Neural cell (in vitro differentiated cells): ENCODE data around the gene KRTAP5-8. TPM values are rescaled to one million over a fixed set of nuclear protein-coding genes. Genes with fewer than 3 reads are reported as not detected.
"Not testable (repeated sequence)": the region's sequence is repeated elsewhere in the genome, so short reads cannot be mapped to it uniquely, and the experiment has no call there.

Source experiments
- H2AFZ ChIP-seq: fragments of 200-600, 300-800 bp; sonication (generic), shearing (Covaris generic); 2 replicates; pipeline ENCODE4 v1.6.0; 2014; ENCODE audit warnings: low read depth, mild to moderate bottlenecking, antibody characterized with exemption, low read length, moderate library complexity
- H3F3A ChIP-seq: fragments of 200-600 bp; shearing (Covaris generic); 2 replicates; pipeline ENCODE4 v1.6.1; 2016; ENCODE audit warnings: mild to moderate bottlenecking, moderate library complexity, mixed read lengths, antibody characterized with exemption, low read length; ENCODE audit not compliant: insufficient read depth, poor library complexity, severe bottlenecking
- H3K27ac ChIP-seq: fragments of 200-600, 300-800 bp; sonication (generic), shearing (Covaris generic); 2 replicates; pipeline ENCODE4 v1.5.1; 2014; ENCODE audit warnings: mild to moderate bottlenecking, low read length, moderate library complexity
- H3K27me3 ChIP-seq: fragments of 300-800, 200-600 bp; sonication (generic), shearing (Covaris generic); 2 replicates; pipeline ENCODE4 v1.6.0; 2014; ENCODE audit warnings: mild to moderate bottlenecking, low read depth, low read length, moderate library complexity; ENCODE audit not compliant: insufficient read depth
- H3K36me3 ChIP-seq: fragments of 300-800, 200-600 bp; sonication (generic), shearing (Covaris generic); 2 replicates; pipeline ENCODE4 v1.5.1; 2014; ENCODE audit warnings: mild to moderate bottlenecking, antibody characterized with exemption, low read length, moderate library complexity; ENCODE audit not compliant: insufficient read depth
- H3K4me2 ChIP-seq: fragments of 300-800, 200-600 bp; sonication (generic), shearing (Covaris generic); 2 replicates; pipeline ENCODE4 v1.6.0; 2014; ENCODE audit warnings: mild to moderate bottlenecking, low read length
- H3K4me3 ChIP-seq: fragments of 300-800, 200-600 bp; sonication (generic), shearing (Covaris generic); 2 replicates; pipeline ENCODE4 v1.5.1; 2014; ENCODE audit warnings: mild to moderate bottlenecking, low read length, moderate library complexity
- H3K79me2 ChIP-seq: fragments of 200-600 bp; shearing (Covaris generic); replicated peaks from 2 replicates; pipeline ENCODE4 v1.6.0; 2014; ENCODE audit warnings: mild to moderate bottlenecking, low read length, moderate library complexity; ENCODE audit not compliant: insufficient read depth
- H3K9ac ChIP-seq: fragments of 300-800, 200-600 bp; sonication (generic), shearing (Covaris generic); 2 replicates; pipeline ENCODE4 v1.6.1; 2016; ENCODE audit warnings: mild to moderate bottlenecking, low read length, mixed read lengths
- H3K9me2 ChIP-seq: fragments of 200-600 bp; shearing (Covaris generic); 2 replicates; pipeline ENCODE4 v1.6.1; 2016; ENCODE audit warnings: mild to moderate bottlenecking, low read length, mixed read lengths; ENCODE audit not compliant: insufficient read depth
- H3K9me3 ChIP-seq: fragments of 200-600, 300-800 bp; sonication (generic), shearing (Covaris generic); 2 replicates; pipeline ENCODE4 v1.6.1; 2016; ENCODE audit warnings: mild to moderate bottlenecking, mixed run types, low read length, moderate library complexity, mixed read lengths
- H4K20me1 ChIP-seq: fragments of 200-600 bp; shearing (Covaris generic); 2 replicates; pipeline ENCODE4 v1.6.1; 2016; ENCODE audit warnings: mild to moderate bottlenecking, mixed run types; ENCODE audit not compliant: insufficient read depth
- EP300 ChIP-seq: fragments of 450-650 bp; conservative IDR thresholded peaks from 2 replicates; pipeline ENCODE4 v1.6.1; 2014; ENCODE audit warnings: antibody characterized with exemption, mild to moderate bottlenecking, moderate library complexity; ENCODE audit not compliant: poor library complexity, severe bottlenecking
- EZH2 ChIP-seq: fragments of 200-600, 300-800 bp; shearing (Covaris generic), sonication (generic); IDR thresholded peaks from 2 replicates; pipeline ENCODE4 v1.6.1; 2014; ENCODE audit warnings: antibody characterized with exemption, low read length, borderline replicate concordance, mild to moderate bottlenecking; ENCODE audit not compliant: insufficient read depth, poor library complexity, severe bottlenecking
- MXI1 ChIP-seq: fragments of 450-650 bp; conservative IDR thresholded peaks from 2 replicates; pipeline ENCODE4 v1.6.1; 2014; ENCODE audit warnings: antibody characterized with exemption, mild to moderate bottlenecking; ENCODE audit not compliant: poor library complexity, severe bottlenecking
- POLR2AphosphoS5 ChIP-seq: IDR thresholded peaks from 2 replicates; pipeline ENCODE4 v1.6.1; 2012
- RAD21 ChIP-seq: fragments of 450-650 bp; conservative IDR thresholded peaks from 2 replicates; pipeline ENCODE4 v1.6.1; 2014; ENCODE audit warnings: antibody characterized with exemption, mild to moderate bottlenecking, moderate library complexity
- SMC3 ChIP-seq: fragments of 450-650 bp; conservative IDR thresholded peaks from 2 replicates; pipeline ENCODE4 v1.6.1; 2014; ENCODE audit warnings: antibody characterized with exemption, mild to moderate bottlenecking, moderate library complexity; ENCODE audit not compliant: poor library complexity
- TAF1 ChIP-seq: IDR thresholded peaks from 2 replicates; pipeline ENCODE4 v1.6.1; 2012; ENCODE audit warnings: low read depth
- polyA plus RNA-seq: library from polyadenylated mRNA; depleted of rRNA; stranded (reverse); fragments of >200 nt; gene quantifications from 2 replicates; pipeline ENCODE4 v1.2.3, GENCODE V29; 2014
- TF ChIP-seq, protein P1 (sequence below): fragments of 450-650 bp; IDR thresholded peaks from 2 replicates; pipeline ENCODE4 v1.5.1; 2014; ENCODE audit warnings: antibody characterized with exemption, mild to moderate bottlenecking, moderate library complexity; ENCODE audit not compliant: poor library complexity, severe bottlenecking
- TF ChIP-seq, protein P2 (sequence below): IDR thresholded peaks from 2 replicates; pipeline ENCODE4 v1.6.1; 2012; ENCODE audit warnings: borderline replicate concordance

The KRTAP5-8 gene
- polyA plus RNA-seq, 1 donor from 2014 or later = not detected

GRCh38 chr11:71579513-71579912 lies 41.7 kb downstream of the KRTAP5-8 start:
- not testable (repeated sequence) for H3F3A ChIP-seq, H3K9me3 ChIP-seq, H3K27ac ChIP-seq, H3K9ac ChIP-seq, H3K4me3 ChIP-seq, H3K9me2 ChIP-seq, H3K79me2 ChIP-seq, H3K36me3 ChIP-seq, H3K4me2 ChIP-seq, H3K27me3 ChIP-seq, H2AFZ ChIP-seq, H4K20me1 ChIP-seq

DNA sequence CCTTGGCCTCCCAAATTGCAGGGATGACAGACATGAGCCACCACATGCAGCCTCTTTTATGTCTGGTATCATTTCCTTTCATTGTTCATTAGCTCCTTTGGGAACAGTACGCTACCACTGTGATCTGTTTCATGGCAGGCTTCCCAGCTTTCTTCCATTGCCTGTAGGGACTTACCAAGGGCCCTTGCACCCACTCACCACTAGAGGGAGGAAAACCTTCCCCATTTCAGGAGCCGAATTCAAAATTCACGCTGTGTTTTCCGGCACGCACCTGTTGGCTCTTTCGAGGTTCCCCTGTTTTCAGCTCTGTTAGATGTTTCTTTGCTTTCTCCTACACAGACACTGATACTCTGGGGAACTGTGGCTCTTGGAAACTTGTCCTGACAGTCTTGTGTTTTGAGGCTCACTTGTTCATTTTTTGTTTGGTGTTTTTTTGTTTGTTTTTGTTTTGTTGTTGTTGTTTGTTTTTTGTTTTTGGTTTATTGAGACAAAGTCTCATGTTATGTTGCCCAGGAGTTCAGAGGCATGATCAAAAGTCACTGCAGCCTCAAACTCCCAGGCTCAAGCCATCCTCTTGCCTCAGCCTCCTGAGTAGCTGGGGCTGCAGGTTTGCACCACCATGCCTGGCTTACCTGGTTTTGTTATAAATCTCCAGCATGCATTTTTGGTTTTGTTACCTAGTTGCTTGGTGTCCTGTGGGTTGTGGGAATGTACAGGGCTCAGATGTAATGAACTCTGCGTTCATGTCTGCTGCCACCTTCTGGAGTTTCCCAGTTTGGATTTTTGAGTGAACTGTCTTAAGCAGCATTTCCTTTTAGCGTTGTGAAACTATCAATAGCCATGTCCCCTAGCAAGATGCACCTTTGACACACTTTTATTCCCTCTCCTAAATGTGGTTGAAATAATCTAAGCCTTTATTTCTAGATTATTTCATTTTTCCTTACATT lies 42.5 kb downstream of the KRTAP5-8 start:
- Histone ChIP-seq H3K4me2 (no peak overlapping the region), H3K9me3 (no peaks in the 10 kb centered on the region), H2AFZ (no peak overlapping the region), H3K27ac (no peak overlapping the region), H3K9me2 (no peaks in the 10 kb centered on the region), H3F3A (no peaks in the 10 kb centered on the region), H3K9ac (no peak overlapping the region), H3K79me2 (no peaks in the 10 kb centered on the region), H3K27me3 (no peaks in the 10 kb centered on the region), H3K36me3 (no peaks in the 10 kb centered on the region), H4K20me1 (no peaks in the 10 kb centered on the region), H3K4me3 (no peak overlapping the region)
- TF ChIP-seq EP300 (no peak), TAF1 (no peak), MXI1 (no peak)
- TF ChIP-seq, protein P1, sequence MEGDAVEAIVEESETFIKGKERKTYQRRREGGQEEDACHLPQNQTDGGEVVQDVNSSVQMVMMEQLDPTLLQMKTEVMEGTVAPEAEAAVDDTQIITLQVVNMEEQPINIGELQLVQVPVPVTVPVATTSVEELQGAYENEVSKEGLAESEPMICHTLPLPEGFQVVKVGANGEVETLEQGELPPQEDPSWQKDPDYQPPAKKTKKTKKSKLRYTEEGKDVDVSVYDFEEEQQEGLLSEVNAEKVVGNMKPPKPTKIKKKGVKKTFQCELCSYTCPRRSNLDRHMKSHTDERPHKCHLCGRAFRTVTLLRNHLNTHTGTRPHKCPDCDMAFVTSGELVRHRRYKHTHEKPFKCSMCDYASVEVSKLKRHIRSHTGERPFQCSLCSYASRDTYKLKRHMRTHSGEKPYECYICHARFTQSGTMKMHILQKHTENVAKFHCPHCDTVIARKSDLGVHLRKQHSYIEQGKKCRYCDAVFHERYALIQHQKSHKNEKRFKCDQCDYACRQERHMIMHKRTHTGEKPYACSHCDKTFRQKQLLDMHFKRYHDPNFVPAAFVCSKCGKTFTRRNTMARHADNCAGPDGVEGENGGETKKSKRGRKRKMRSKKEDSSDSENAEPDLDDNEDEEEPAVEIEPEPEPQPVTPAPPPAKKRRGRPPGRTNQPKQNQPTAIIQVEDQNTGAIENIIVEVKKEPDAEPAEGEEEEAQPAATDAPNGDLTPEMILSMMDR = peak; percentile 45
- TF ChIP-seq, protein P2, sequence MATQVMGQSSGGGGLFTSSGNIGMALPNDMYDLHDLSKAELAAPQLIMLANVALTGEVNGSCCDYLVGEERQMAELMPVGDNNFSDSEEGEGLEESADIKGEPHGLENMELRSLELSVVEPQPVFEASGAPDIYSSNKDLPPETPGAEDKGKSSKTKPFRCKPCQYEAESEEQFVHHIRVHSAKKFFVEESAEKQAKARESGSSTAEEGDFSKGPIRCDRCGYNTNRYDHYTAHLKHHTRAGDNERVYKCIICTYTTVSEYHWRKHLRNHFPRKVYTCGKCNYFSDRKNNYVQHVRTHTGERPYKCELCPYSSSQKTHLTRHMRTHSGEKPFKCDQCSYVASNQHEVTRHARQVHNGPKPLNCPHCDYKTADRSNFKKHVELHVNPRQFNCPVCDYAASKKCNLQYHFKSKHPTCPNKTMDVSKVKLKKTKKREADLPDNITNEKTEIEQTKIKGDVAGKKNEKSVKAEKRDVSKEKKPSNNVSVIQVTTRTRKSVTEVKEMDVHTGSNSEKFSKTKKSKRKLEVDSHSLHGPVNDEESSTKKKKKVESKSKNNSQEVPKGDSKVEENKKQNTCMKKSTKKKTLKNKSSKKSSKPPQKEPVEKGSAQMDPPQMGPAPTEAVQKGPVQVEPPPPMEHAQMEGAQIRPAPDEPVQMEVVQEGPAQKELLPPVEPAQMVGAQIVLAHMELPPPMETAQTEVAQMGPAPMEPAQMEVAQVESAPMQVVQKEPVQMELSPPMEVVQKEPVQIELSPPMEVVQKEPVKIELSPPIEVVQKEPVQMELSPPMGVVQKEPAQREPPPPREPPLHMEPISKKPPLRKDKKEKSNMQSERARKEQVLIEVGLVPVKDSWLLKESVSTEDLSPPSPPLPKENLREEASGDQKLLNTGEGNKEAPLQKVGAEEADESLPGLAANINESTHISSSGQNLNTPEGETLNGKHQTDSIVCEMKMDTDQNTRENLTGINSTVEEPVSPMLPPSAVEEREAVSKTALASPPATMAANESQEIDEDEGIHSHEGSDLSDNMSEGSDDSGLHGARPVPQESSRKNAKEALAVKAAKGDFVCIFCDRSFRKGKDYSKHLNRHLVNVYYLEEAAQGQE = no peak

- Histone ChIP-seq H3K27ac (no peak overlapping the region), H3F3A (no peaks in the 10 kb centered on the region), H3K9me2 (no peaks in the 10 kb centered on the region), H3K9ac (no peak overlapping the region), H3K36me3 (no peaks in the 10 kb centered on the region), H4K20me1 (no peaks in the 10 kb centered on the region), H3K79me2 (no peaks in the 10 kb centered on the region), H3K9me3 (no peaks in the 10 kb centered on the region), H3K4me3 (no peak overlapping the region), H2AFZ (no peak overlapping the region), H3K27me3 (no peaks in the 10 kb centered on the region), H3K4me2 (no peak overlapping the region)
- TF ChIP-seq EP300 (no peak), TAF1 (no peak), SMC3 (no peak), RAD21 (no peak), EZH2 (no peak), MXI1 (no peak), POLR2AphosphoS5 (no peak)
- TF ChIP-seq, protein P1 = no peak
- TF ChIP-seq, protein P2 = no peak
Measured at GRCh38 chr11:71581826-71582225, 44.0 kb downstream of the KRTAP5-8 start.
